K562 (cell line): Measurements from ENCODE around the gene ZBED4. TPM values are rescaled to one million over a fixed set of nuclear protein-coding genes. Genes with fewer than 3 reads are reported as not detected.

Source experiments
- ATAC-seq: fragments of 200-7000 bp; cut with Tn5 transposase; 3 replicates; pipeline ENCODE4 v1.9.1; 2020; ENCODE audit warnings: moderate library complexity
- BruUV-seq: library from RNA; stranded (reverse); fragments of 400-500 nt; replicated peaks from 2 replicates; lab custom pipeline; 2021; lab: Mats Ljungman, UMichigan
- CTCF ChIA-PET: fragments of 300-600 bp; formaldehyde crosslinking; extraction: SDS; loops from one replicate; lab custom pipeline; 2021; ENCODE audit warnings: low intra/inter-chr PET ratio; lab: Yijun Ruan, JAX
- POLR2A ChIA-PET: fragments of 300-600, 350-650 bp; sonication (Branson Sonifier 250); formaldehyde crosslinking; extraction: SDS; loops from one replicate; lab custom pipeline; 2021; ENCODE audit warnings: antibody characterized with exemption, inconsistent platforms; lab: Yijun Ruan, JAX
- DNase-seq, 4 experiments: peaks; one replicate each; pipeline versions ENCODE4 v3.0.0 to v3.0.0-alpha.2; 2011 to 2018; ENCODE audit warnings: low spot score in 3 of 4, mixed read lengths in 3 of 4; ENCODE audit errors: extremely low read depth in 1 of 4
- FAIRE-seq: peaks from 2 replicates; lab custom pipeline; 2011; peaks lifted over from hg19 to GRCh38; lab: Jason Lieb, UNC
- H2AFZ ChIP-seq: 2 replicates; pipeline ENCODE4 v1.6.0; 2011; ENCODE audit warnings: low read depth, low read length, control low read depth, inconsistent platforms
- H3K27ac ChIP-seq: fragments of 200-600 bp; 3 replicates; pipeline ENCODE4 v1.8.0; 2011; ENCODE audit warnings: low read depth, mild to moderate bottlenecking, control low read depth, inconsistent platforms, low read length, moderate library complexity, mixed read lengths; ENCODE audit errors: extremely low read depth
- H3K27me3 ChIP-seq, 2 experiments: fragments of 300-600 bp in 1 of 2; 2 replicates in 1 of 2; 3 replicates in 1 of 2; pipeline versions ENCODE4 v1.6.0 to v1.8.0; 2011; ENCODE audit warnings: inconsistent platforms in 2 of 2, low read length in 2 of 2, mild to moderate bottlenecking in 1 of 2, mixed read lengths in 1 of 2, moderate library complexity in 1 of 2; ENCODE audit not compliant: control insufficient read depth in 2 of 2, insufficient read depth in 2 of 2
- H3K36me3 ChIP-seq: fragments of 300-600 bp; 3 replicates; pipeline ENCODE4 v1.8.0; 2011; ENCODE audit warnings: mild to moderate bottlenecking, low read length, inconsistent platforms; ENCODE audit not compliant: control insufficient read depth, insufficient read depth
- H3K4me1 ChIP-seq, 2 experiments: fragments of 200-600 bp in 1 of 2; replicated peaks in 1 of 2; 2 replicates in 1 of 2; 3 replicates in 1 of 2; pipeline versions ENCODE4 v1.5.1 to v1.8.0; 2011; ENCODE audit warnings: inconsistent platforms in 2 of 2, low read length in 2 of 2, mild to moderate bottlenecking in 1 of 2, mixed read lengths in 1 of 2, moderate library complexity in 1 of 2; ENCODE audit not compliant: control insufficient read depth in 2 of 2, insufficient read depth in 2 of 2
- H3K4me2 ChIP-seq: 2 replicates; pipeline ENCODE4 v1.6.1; 2011; ENCODE audit warnings: low read length, control low read depth, inconsistent platforms, mixed read lengths; ENCODE audit not compliant: insufficient read depth
- H3K4me3 ChIP-seq: fragments of 200-600 bp; sonication (generic), shearing (Covaris generic); 2 replicates; pipeline ENCODE4 v1.5.1; 2016; ENCODE audit warnings: control low read depth, inconsistent platforms
- H3K79me2 ChIP-seq: fragments of 200-600 bp; 3 replicates; pipeline ENCODE4 v1.8.0; 2011; ENCODE audit warnings: low read length, inconsistent platforms; ENCODE audit not compliant: control insufficient read depth, insufficient read depth
- H3K9ac ChIP-seq, 2 experiments: 2 replicates each; pipeline versions ENCODE4 v1.6.0 to v1.6.1; 2011; ENCODE audit warnings: low read depth in 2 of 2, low read length in 2 of 2, control low read depth in 1 of 2, inconsistent platforms in 1 of 2, mild to moderate bottlenecking in 1 of 2, mixed read lengths in 1 of 2; ENCODE audit not compliant: insufficient read depth in 1 of 2
- H3K9me1 ChIP-seq: one replicate; pipeline ENCODE4 v1.6.0; 2011; ENCODE audit warnings: inconsistent platforms, mild to moderate bottlenecking, low read length, moderate library complexity; ENCODE audit not compliant: control insufficient read depth, insufficient read depth
- H3K9me3 ChIP-seq: replicated peaks from 2 replicates; pipeline ENCODE4 v1.5.1; 2011; ENCODE audit warnings: low read depth, low read length, inconsistent platforms; ENCODE audit not compliant: control insufficient read depth, insufficient read depth
- H4K20me1 ChIP-seq: replicated peaks from 2 replicates; pipeline ENCODE4 v1.6.1; 2011; ENCODE audit warnings: low read length, inconsistent platforms, mixed read lengths; ENCODE audit not compliant: control insufficient read depth, insufficient read depth
- ATF1 ChIP-seq, 2 experiments: fragments of 450-650 bp in 1 of 2; IDR thresholded peaks; 2 replicates each; pipeline ENCODE4 v1.6.1; 2016; ENCODE audit warnings: missing compliant biosample characterization in 1 of 2, missing genetic modification characterization in 1 of 2
- ESRRA ChIP-seq: fragments of 450-650 bp; IDR thresholded peaks from 2 replicates; pipeline ENCODE4 v1.6.1; 2014; ENCODE audit warnings: low read depth, mild to moderate bottlenecking, moderate library complexity, borderline replicate concordance
- FIP1L1 ChIP-seq: fragments of 200-400 bp; formaldehyde crosslinking; IDR thresholded peaks from 2 replicates; pipeline ENCODE4 v1.6.1; 2018; ENCODE audit warnings: mild to moderate bottlenecking, low read depth, low read length; ENCODE audit not compliant: poor library complexity, severe bottlenecking
- HNRNPL ChIP-seq: fragments of 200-400 bp; formaldehyde crosslinking; IDR thresholded peaks from 2 replicates; pipeline ENCODE4 v1.6.1; 2017; ENCODE audit warnings: low read depth, mild to moderate bottlenecking, low read length
- MYNN ChIP-seq, 2 experiments: sonication (generic); formaldehyde crosslinking in 1 of 2; IDR thresholded peaks; 2 replicates each; pipeline versions ENCODE4 v1.5.0 to v1.6.1; 2016 to 2020; ENCODE audit warnings: antibody characterized with exemption in 1 of 2, missing genetic modification reagents in 1 of 2
- POLR2A ChIP-seq: fragments of 450-650 bp; conservative IDR thresholded peaks from 2 replicates; pipeline ENCODE4 v1.6.1; 2016
- RBBP5 ChIP-seq: fragments of 200-600 bp; sonication (generic); IDR thresholded peaks from 2 replicates; pipeline ENCODE4 v1.6.1; 2012; ENCODE audit warnings: borderline replicate concordance, mild to moderate bottlenecking, low read length, control low read depth, inconsistent platforms; ENCODE audit not compliant: insufficient read depth, poor library complexity, severe bottlenecking
- TEAD1 ChIP-seq, 2 experiments: fragments of 450-650 bp in 1 of 2; sonication (generic) in 1 of 2; formaldehyde crosslinking; IDR thresholded peaks; 2 replicates each; pipeline versions ENCODE4 v1.4.0 to v1.8.0; 2020 to 2022; ENCODE audit warnings: mild to moderate bottlenecking in 2 of 2, missing genetic modification reagents in 1 of 2
- ZNF644 ChIP-seq: fragments of 200-800 bp; sonication (Bioruptor generic); IDR thresholded peaks from 2 replicates; pipeline ENCODE4 v1.6.1; 2016; ENCODE audit warnings: low read depth, missing genetic modification characterization, missing compliant biosample characterization
- WGBS: fragments of 100-300 bp; shearing (Covaris generic); methylation state at CpG from one replicate; pipeline ENCODE4 v1.1.6; 2016; ENCODE audit warnings: low coverage, mixed read lengths; ENCODE audit not compliant: insufficient coverage; ENCODE audit errors: missing lambda C conversion rate; 5-methylcytosine and 5-hydroxymethylcytosine counted together
- in situ Hi-C: fragments of 300-500 bp; cut with MboI; formaldehyde crosslinking; loops from 4 replicates; pipeline ENCODE4 v1.15.0; 2018; ENCODE audit warnings: inconsistent platforms, mixed read lengths
- intact Hi-C: fragments of 100-400 bp; cut with micrococcal nuclease; formaldehyde crosslinking; loops from 2 replicates; pipeline ENCODE4 v1.14.2; 2022
- polyA plus RNA-seq, 8 experiments: library from polyadenylated mRNA; depleted of rRNA in 4 of 8; stranded (reverse) in 5 of 8; unstranded in 3 of 8; fragments of >200 nt; fragmentation: Nextera tagmentation in 2 of 8; fragmentation: Illumina TruSeq in 1 of 8; extraction: Ambion mirVana in 2 of 8; extraction: Trizol in 1 of 8; gene quantifications; 2 replicates each; pipeline versions ENCODE4 v1.2.1 to v1.2.3, GENCODE V29; 2011 to 2014; ENCODE audit warnings: inconsistent platforms in 1 of 8, missing spikeins in 1 of 8
- total RNA-seq, 7 experiments: library from RNA; depleted of rRNA in 6 of 7; stranded (reverse); fragments of >200 nt in 6 of 7; fragmentation: Illumina TruSeq in 2 of 7; extraction: Trizol in 2 of 7; gene quantifications; 2 replicates each; pipeline versions ENCODE4 v1.2.1 to v1.2.3, GENCODE V29; 2011 to 2021; ENCODE audit warnings: low replicate concordance in 1 of 7
- TF ChIP-seq, protein P1 (sequence below), 3 experiments: fragments of 200-800 bp in 1 of 3; fragments of 250-450 bp in 1 of 3; fragments of 450-650 bp in 1 of 3; sonication (Bioruptor Pico) in 1 of 3; sonication (Bioruptor generic) in 1 of 3; formaldehyde crosslinking in 1 of 3; IDR thresholded peaks; 2 replicates each; pipeline versions ENCODE4 v1.6.1 to v1.8.0; 2016 to 2022; ENCODE audit warnings: mild to moderate bottlenecking in 2 of 3, missing genetic modification characterization in 2 of 3, missing compliant biosample characterization in 1 of 3, moderate library complexity in 1 of 3
- TF ChIP-seq, protein P2 (sequence below), 2 experiments: IDR thresholded peaks; 2 replicates each; pipeline ENCODE4 v1.6.1; 2011; ENCODE audit warnings: borderline replicate concordance in 1 of 2, control low read depth in 1 of 2, low read depth in 1 of 2, low read length in 1 of 2, mild to moderate bottlenecking in 1 of 2, mixed read lengths in 1 of 2, moderate library complexity in 1 of 2; ENCODE audit not compliant: insufficient read depth in 1 of 2, insufficient read length in 1 of 2, poor library complexity in 1 of 2, severe bottlenecking in 1 of 2; ENCODE audit errors: extremely low read depth in 1 of 2

ZBED4 gene
- total and polyA plus RNA-seq, 9 of the 15 experiments (the other 6 are each of a cell fraction or from before 2014, with no cell fraction given) = 1.5 to 16.8 (median 7.4) TPM

DNA sequence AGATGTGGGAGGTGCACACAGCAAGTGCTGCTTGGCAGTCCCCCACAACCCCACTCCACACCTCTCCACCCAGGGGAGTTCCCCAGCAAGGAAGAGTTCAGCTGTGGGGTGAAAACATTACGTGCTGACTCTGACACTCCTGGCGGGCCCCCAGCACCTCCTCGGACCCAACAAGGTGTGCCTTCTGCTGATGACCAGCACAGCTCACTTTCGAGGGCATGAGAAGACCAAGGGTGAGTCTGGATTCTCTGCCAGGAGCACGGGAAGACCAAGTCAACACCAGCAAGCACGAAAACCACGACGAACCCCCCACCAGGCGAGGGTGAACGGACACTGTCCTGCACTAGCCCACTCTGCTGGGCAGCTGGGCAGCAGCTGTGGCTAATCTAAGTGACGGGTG, 63.2 kb downstream of the ZBED4 start (continued):
- no peak for TF ChIP-seq ZNF644
- TF ChIP-seq ATF1 (CRISPR knock-in tag; IDR thresholded peaks at IDR 0.05) = no peak
- no peak for TF ChIP-seq ATF1 (tag; IDR thresholded peaks at IDR 0.05)

DNA sequence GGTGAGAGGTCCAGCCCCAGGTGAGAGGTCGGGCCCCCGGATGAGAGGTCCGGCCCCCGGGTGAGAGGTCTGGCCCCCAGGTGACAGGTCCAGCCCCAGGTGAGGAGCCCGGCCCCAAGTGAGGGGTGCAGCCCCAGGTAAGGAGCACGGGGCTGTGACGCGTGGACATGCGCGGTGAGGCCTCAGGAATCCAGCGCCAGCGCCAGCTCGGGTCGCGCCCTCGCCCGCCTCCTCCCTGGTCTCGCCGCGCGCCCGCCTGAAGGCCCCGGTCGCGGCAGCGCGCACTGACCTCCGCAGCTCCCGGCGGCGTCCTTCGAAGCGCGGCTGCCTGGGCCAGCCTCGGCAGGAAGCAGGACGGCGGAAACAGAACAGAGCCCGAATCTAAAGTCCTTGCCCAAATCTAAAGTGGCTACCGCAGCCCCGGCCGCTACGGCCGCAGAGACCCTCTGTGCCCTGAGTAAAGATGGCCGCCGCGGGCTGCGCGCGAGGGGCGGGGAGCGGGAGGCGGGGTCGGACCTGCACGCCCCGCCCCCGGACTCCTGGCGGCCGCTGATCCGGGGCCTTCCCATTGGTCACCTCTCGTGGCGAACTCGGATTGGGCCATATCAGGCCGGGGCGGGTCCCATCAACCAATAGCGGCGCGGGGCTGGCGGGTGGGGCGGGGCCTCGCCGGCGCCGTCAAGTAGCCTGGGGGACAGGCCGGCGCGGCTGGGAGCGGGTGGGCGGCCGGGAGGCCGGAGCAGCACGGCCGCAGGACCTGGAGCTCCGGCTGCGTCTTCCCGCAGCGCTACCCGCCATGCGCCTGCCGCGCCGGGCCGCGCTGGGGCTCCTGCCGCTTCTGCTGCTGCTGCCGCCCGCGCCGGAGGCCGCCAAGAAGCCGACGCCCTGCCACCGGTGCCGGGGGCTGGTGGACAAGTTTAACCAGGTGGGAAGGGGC, 64.6 kb downstream of the ZBED4 start, which contains the start of the genes ALG12 and CRELD2:
Gene ALG12, minus strand, starts transcription at position 465 of the 937 bp plus-strand sequence. CDS start 4,673 bp downstream, outside the sequence.
Gene CRELD2, plus strand, starts transcription at position 661 of the 937 bp plus-strand sequence. Its CDS starts 136 bp downstream, at position 797.
- Histone ChIP-seq H3K36me3 (peaks cover 13% of the 10 kb centered on the region; the same call in 2 of the 3 replicates), H3K9me1 (no peaks in the 10 kb centered on the region), H4K20me1 (0 out of 2 replicates have a peak, but pooled peaks cover 3% of the 10 kb centered on the region), H3K9me3 (no peaks in the 10 kb centered on the region), H3K27ac (peak within 1 kb of the TSS; percentile 92), H2AFZ (peak within 1 kb of the TSS; percentile 85), H3K4me3 (peak within 1 kb of the TSS; percentile 84), H3K4me2 (peak within 1 kb of the TSS; percentile 84), H3K27me3 (no peaks in the 10 kb centered on the region), H3K9ac (peak within 1 kb of the TSS; percentile 83 to 94), H3K4me1 (peaks cover 6 to 36% of the 10 kb centered on the region in 2 experiments; a peak in 4 of 5 replicates), H3K79me2 (peaks cover 14% of the 10 kb centered on the region)
- BruUV-seq = no TSS peak
- CTCF ChIA-PET = no interaction called here
- ATAC-seq (peak; percentile 99), FAIRE-seq (peak; percentile 76), DNase-seq (peak; percentile 94 to 97 (median 96))
- intact Hi-C loops = loop anchor here (5.0 kb wide), 1 partner anchor 151 kb away; no protein-coding TSS in a partner anchor
- POLR2A ChIA-PET = interaction anchor here (0.6 to 1.1 kb wide), 5 partner anchors 9 to 738 kb away, joined by 3 read pairs; no protein-coding TSS in a partner anchor
- under 1% methylated on average over 53 of the region's 103 CpGs for whole genome bisulfite sequencing
- in situ Hi-C loops = loop anchor here (10.0 kb wide), 1 partner anchor 93 kb away; the partner anchor contains the start of gene BRD1
- TF ChIP-seq FIP1L1 = peak; percentile 46
- TF ChIP-seq RBBP5 = peak; percentile 67
- TF ChIP-seq MYNN (IDR thresholded peaks at IDR 0.05) = no peak
- no peak for TF ChIP-seq MYNN (CRISPR knock-in tag; IDR thresholded peaks at IDR 0.05)
- TF ChIP-seq POLR2A = peak; percentile 63; the same call in 1 of the 2 replicates
- TF ChIP-seq, protein P1, sequence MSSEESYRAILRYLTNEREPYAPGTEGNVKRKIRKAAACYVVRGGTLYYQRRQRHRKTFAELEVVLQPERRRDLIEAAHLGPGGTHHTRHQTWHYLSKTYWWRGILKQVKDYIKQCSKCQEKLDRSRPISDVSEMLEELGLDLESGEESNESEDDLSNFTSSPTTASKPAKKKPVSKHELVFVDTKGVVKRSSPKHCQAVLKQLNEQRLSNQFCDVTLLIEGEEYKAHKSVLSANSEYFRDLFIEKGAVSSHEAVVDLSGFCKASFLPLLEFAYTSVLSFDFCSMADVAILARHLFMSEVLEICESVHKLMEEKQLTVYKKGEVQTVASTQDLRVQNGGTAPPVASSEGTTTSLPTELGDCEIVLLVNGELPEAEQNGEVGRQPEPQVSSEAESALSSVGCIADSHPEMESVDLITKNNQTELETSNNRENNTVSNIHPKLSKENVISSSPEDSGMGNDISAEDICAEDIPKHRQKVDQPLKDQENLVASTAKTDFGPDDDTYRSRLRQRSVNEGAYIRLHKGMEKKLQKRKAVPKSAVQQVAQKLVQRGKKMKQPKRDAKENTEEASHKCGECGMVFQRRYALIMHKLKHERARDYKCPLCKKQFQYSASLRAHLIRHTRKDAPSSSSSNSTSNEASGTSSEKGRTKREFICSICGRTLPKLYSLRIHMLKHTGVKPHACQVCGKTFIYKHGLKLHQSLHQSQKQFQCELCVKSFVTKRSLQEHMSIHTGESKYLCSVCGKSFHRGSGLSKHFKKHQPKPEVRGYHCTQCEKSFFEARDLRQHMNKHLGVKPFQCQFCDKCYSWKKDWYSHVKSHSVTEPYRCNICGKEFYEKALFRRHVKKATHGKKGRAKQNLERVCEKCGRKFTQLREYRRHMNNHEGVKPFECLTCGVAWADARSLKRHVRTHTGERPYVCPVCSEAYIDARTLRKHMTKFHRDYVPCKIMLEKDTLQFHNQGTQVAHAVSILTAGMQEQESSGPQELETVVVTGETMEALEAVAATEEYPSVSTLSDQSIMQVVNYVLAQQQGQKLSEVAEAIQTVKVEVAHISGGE (CRISPR knock-in tag; IDR thresholded peaks at IDR 0.05) = peak in 1 of 3 experiments; percentile 73; a peak in 2 of 6 replicates
- TF ChIP-seq, protein P2, sequence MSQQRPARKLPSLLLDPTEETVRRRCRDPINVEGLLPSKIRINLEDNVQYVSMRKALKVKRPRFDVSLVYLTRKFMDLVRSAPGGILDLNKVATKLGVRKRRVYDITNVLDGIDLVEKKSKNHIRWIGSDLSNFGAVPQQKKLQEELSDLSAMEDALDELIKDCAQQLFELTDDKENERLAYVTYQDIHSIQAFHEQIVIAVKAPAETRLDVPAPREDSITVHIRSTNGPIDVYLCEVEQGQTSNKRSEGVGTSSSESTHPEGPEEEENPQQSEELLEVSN (IDR thresholded peaks at IDR 0.05; ENCODE audit: borderline replicate concordance in 1 of 2, extremely low read depth in 1 of 2, insufficient read depth in 1 of 2, insufficient read length in 1 of 2, low read depth in 1 of 2, low read length in 1 of 2, poor library complexity in 1 of 2, severe bottlenecking in 1 of 2) = peak; percentile 28 to 32
- TF ChIP-seq HNRNPL = peak; percentile 32; the same call in 1 of the 2 replicates
- TF ChIP-seq ESRRA = peak; percentile 68; the same call in 1 of the 2 replicates
- 0 out of 4 replicates have a peak, but pooled peaks of 1 of the 2 experiments have one; percentile 18 for TF ChIP-seq TEAD1 (CRISPR knock-in tag; IDR thresholded peaks at IDR 0.05)
